ENCODE data around the gene SCAF4.

SCAF4 gene

DNA sequence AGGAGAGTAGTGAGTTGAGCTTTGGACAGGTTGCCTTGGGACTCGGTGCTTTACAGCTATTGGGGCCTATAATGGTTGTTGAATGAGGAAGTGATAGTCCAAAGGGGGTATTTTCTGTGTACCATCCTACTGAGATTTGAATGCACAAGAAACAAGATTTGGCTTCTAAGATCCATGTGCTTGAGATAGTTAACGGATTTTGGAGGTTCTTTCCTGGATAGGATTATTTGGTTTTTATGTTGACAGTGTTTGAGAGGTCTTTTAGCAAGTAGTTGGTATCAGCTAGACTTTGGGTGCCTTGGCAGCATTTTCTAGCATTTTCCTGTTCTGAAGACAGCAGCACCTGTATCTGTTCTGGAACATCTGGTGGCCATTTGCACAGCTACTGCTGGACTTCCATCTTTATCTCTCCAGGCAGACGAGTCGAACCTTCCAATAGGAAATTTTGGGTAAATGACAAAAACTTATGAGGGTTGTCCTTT, 3.6 kb upstream of the SCAF4 start:
- DNase-seq, result no peak

DNA sequence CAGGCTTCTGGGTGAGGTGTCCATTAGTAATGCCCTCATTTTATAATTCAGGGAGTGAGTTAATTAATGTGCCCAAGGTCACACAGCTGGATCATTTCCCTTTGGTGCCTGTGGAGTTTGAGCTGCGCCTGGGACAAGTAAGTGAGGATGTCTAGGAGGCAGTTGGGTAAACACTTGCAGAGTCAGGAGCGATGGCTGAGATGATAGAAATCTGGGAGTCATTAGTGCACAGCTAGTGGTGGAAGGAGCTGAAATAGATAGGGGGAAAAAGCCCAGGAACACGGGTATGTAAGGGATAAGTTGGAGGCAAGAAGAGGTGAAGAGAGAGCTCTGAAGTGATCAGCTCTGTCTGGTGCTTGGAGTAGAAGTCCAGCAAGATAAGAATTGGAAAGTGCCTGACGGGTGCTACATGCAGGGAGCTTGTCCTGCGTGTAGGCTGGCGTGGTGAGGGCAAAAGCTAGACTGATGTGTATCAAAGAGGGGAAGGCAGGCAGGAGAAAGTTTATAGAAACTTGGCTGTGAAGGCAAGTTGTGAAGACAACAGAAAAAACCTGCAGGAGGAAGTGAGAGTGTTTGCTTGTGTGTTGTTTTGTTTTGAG, 1.7 kb upstream of the SCAF4 start:
- peak; percentile 62 for DNase-seq

DNA sequence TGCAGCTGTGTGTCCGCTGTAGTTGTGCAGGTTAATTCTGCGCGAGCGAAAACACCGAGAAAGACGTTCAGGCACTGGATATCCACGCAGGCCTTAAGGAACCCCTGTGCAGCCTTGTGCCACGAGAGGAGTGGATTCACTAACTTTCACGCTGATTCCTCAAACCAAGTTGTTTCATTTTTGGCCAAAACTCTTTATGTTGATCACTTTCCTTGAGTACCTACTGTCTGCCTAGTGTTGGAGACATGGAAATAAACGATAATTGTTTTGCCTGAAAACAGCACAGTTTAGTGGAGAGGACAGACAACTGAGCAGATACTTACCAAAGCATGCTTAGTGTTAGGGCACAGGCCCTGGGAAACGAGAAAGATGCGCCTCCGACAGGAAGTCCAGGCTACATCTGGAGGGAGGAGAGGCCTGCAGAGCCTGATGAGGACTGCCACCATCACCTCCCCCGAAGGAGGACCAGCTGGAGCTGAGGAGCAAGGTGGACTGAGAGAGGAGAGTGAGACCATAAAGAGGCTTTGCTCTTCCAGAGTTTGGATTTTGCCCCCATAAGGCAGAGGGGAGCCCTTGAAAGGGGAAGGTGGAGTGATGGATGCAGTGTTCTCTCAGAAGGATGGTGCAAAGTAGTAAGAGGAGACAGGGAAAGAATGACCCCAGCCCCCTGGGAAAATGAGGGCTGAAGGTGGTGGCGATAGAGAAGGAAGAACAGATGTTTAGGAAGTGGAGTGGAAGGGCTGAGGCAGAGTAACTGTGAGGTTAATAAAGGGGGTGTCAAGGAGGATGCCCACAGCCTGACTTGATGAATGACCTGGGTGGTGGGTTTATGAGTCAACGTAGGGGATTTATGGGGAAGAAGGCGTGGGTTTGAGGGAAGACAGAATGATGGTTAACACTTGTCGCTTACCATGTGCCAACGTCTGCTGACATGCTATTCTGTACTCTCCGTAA, 956 bp upstream of the SCAF4 start:
- DNase-seq, result peak; percentile 93

DNA sequence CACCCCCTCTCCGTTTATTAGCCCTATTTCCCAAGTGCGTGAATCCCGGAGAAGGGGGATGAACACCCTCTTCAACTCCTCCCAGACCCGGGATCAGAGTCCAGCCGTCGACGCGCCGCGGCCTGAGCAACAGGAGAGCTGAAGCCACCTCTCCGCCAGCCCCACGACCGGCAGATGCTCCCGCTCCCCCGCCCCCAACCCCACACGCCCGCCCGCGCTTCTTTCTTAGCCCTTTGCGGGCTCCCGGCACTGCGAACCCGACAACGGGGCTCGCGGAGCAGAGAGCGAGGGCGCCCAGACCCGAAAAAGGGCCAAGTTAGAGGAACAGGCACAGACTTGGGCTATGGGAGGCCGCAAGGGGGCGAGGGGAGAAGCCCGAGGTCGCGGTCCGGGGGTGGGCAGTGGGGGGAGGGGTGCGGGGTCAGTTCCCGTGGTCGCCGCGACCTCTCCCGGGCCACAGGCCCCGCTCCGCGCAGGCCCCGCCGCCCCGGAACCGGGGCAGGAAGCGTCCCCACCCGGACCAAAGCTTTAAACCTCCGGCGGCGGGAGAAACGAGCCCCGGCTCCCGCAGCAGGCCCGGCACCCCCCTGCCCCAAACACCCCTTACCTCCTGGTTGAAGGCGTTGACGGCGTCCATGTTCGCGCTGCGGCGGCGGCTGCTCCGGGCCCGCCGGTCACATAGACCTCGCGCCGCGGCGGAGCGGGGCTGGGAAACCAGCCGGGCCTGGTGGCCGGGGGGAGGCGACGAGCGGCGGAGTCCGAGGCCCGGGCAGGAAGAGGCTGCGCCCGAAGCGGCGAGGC, 662 bp downstream of the SCAF4 start:
- peak; percentile 77 for DNase-seq

DNA sequence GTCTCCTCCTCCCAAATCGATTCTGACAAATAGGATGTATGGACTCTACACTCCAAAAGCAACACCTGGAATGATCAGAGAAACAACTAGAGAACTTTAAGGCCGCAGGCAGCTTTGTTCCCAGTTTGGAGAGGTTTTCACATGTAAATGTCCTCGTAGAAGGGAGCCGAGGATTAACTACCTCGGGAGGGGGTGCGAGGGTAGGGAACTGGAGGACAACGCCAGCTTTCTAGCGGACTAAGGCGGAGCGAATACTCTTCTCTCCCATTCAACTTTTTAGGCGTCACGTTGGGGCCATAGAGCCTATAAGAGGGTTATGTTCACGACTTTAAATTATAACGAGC, 1.2 kb downstream of the SCAF4 start:
- no peak for DNase-seq

DNA sequence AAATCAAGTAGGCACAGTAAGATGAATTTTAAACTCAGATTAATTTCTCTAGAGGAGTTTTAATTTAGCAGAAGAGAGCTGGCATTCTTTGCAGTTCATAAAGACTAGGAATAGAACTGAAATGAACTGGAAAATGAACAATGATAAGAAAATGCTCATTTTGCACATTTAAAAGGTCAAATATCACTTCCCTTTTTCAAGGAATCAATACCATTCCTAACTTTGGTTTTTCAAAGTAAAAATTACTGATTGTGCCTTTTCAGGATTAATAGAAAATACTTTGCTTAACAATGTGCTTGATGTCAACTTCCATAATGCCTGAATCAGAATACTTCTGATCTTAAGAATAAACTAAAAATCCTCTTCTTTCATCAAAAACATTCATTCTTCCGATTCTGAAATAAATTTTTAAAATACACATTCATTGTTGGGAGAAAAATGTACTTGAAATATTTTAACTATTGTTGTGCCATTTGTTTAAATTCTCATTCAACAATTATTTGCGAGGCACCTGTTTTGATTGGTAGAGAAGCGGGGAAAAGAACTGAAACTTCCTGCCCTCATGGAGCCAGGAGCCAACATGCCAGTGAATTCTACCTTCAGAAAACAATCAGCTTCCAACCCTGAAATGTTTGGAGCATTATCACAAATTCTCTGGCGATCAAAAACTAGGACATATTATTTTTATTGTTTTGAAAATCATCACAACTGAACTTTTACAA, 2.1 kb downstream of the SCAF4 start:
- no peak for DNase-seq

DNA sequence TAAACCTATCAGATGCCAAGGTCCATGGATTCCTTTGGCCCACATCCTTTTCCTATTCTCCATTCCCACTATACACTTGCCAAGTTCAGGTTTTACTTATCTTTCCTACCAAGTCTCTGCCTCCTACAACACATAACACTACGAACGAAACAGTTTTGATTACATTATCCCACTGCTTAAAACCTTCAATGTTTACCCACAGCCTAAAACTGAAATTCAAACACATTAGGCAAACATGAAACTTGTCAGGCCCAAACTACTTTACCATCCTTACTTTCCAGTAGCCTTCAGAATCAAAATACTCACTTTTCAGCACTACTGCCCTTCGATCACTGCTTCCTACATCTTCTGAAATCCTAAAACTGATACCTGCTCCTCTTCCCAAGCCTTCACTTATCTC, 3.0 kb downstream of the SCAF4 start:
- no peak for DNase-seq

DNA sequence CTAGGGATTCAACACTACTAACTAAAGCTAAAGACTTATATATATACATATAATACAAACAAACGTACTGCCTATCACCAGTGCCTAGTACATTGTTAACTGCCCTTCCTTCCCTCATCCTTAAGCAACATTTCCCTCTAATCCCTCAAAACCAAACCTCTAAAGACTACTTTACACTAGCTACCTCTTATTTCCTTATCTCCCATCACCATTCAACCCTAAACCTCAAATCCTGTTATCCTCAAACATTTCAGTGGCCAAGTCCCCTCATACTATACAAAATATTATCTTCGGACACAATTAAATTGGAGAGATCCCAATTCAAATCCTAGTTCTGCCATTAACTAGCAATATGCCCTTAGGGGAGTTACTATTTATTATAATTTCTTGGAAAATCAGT, 3.7 kb downstream of the SCAF4 start:
- DNase-seq, result no peak

DNA sequence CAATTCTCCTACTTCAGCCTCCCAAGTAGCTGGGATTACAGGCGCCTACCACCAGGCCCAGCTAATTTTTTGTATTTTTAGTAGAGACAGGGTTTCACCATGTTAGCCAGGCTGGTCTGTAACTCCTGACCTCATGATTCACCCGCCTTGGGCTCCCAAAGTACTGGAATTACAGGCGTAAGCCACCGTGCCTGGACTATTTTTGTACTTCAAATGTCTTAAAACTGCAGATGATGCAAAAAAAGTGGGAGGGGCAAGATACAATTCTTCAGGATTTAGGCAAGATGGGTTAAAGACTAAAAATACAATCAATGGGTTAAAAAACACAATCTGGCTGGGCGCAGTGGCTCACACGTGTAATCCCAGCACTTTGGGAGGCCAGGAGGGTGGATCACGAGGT, 4.7 kb downstream of the SCAF4 start:
- no peak for DNase-seq

DNA sequence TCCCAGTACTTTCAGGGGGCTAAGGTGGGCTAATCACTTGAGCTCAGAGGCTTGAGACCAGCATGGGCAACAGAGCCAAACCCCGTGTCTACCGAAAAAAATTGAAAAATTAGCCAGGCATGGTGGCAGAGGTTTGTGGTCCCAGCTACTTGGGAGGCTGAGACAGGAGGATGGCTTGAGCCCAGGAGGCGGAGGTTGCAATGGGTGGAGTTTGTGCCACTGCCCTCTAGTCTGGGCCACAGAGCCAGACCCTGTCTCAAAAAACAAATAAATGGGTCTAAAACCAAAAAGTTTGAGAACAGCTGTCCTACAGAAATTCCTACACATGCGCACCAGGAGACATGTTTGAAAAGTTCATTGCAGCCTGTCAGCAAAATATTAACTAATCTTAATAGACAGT, 5.5 kb downstream of the SCAF4 start:
- DNase-seq, result no peak

DNA sequence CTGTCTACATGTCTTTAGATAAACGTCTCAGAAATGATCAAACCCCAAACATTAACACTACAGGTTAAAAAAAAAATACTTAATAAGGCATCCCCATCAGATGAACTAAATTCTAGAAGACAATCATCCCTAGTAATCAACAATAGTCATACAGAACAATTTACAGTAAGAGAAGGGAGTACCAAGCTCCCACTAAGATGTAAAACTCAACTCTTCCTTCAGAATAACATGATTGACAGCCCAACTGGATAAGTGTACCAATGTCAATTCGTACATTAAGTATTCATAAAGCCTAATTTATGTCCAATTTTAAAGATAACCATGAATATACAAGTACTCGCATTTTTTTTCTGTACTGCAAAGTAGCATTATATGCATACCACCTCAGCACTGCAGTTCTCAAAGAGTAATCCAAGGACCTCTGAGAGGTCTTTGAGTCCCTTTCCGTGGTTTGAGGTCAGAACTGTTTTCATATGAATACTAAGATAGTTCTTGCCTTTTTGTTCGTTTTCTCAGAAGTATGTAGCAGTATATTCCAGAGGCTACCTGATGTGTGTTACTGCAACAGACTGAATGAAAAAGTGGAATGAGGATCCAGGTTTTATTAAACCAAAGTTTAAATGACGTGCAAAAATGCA, 6.6 kb downstream of the SCAF4 start:
- DNase-seq, result no peak

DNA sequence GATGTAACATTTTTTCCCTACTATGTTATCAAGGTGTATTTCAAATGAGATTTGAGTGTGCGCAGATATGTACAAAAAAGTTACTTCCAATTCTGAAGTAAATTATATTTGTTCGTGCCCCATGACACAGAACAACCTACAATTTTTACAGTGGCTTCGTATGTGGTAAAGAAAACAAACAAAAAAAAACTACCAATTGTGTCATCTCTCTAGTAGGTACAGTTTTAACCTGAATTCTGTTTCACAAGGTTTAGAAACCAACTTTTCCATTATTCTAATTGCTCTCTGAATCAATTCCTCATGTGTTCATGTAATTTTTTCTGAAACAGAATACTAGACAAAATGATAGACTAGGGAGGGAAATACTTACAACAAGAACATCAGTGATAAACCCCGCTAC, 7.4 kb downstream of the SCAF4 start:
- no peak for DNase-seq

DNA sequence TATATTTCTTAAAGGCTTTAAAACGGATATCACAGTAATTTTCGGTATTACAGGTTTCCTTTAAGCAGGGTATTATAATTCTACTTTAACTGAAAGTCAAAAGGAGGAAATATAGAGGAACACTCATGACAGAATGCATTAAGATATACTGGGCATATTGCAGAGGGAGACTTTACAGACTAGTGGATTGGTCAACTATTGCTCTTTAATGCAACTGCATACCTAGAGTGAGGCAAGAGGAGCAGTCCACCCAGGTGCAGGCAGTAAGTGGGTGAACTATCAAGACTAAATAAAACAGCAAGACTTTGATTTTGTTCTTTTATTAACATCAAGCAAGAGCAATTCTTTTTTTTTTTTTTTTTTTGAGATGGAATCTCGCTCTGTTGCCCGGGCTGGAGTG, 10.5 kb downstream of the SCAF4 start:
- DNase-seq, result no peak

DNA sequence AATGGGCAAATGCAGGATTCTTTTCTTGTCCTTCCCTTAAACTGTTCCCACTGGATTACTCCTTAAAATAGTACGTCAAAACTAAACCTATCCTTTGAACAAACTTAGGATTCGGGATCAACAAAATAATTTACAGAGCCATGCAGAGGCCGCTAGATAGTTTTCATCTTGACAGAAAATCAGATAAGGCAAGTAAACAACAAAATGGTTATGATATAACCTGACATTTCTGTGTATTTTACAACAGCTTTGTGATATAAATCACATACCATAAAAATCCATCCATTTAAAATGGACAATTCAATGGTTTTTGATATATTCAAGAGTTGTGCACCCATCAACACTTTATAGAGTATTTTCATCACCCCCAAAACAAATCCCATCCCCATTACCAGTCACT, 11.2 kb downstream of the SCAF4 start:
- no peak for DNase-seq

DNA sequence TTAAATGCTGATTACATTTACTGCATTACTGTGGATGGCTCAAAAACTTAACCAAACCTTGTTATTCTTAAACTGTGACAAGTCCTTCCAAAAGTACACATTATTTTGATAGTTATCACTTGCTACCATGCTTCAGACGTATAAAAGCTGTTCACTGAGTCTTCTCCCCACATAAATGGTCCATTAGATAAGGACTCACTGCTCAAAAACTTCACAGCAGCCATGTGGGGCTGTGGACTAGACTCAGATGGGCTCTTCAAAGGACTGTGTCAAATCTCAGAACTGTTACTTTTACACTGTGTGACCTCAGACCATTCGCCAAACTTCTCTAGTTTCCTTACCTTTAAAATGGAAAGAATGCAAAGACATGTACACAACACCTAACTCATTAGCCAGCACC, 11.6 kb downstream of the SCAF4 start:
- no peak for DNase-seq

DNA sequence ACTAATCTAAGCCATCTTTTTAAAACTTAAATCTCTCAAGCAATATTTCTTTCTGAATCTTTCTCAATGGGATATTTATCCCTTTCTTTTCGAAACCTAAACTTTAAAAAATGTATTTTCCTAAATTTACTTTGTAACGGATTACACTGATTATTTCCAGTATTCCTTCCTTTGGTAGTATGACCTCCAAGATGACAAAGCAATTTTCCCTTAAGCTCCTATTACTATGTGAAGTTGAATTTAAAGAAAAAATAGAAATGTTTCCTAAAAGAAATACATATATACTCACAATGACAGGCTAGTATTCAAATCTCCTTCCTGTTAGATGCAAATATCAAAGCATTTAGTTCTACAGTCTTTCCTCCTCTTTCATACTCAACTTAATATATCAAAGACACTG, 15.8 kb downstream of the SCAF4 start:
- DNase-seq, result no peak

DNA sequence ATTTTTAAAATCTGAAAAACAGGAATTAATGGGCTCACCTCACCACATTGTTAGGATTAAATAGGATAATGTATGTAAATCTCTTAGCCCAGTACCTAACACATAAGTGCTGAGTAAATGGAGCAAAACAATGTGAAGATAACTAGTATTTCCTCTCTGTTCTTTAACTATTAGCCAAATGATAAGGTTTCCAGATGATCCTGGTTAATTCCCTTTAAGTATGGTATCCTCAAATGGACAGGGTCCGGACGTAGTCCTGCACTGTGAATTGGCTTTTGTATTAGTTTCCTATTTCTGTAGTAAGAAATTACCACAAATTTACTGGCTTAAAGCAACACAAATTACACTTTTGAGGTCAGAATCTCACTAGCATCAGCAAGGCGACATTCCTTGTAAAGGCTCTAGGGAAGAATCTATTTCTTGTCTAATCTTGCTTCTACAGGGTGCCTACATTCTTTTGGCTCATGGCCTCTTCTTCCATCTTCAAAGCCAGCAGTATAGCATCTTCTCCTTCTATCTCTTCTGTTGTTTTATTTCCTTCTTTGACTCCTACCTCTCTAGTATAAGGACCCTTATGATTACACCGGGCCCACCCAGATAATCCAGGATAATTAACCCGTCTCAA, 17.1 kb downstream of the SCAF4 start:
- DNase-seq, result no peak

DNA sequence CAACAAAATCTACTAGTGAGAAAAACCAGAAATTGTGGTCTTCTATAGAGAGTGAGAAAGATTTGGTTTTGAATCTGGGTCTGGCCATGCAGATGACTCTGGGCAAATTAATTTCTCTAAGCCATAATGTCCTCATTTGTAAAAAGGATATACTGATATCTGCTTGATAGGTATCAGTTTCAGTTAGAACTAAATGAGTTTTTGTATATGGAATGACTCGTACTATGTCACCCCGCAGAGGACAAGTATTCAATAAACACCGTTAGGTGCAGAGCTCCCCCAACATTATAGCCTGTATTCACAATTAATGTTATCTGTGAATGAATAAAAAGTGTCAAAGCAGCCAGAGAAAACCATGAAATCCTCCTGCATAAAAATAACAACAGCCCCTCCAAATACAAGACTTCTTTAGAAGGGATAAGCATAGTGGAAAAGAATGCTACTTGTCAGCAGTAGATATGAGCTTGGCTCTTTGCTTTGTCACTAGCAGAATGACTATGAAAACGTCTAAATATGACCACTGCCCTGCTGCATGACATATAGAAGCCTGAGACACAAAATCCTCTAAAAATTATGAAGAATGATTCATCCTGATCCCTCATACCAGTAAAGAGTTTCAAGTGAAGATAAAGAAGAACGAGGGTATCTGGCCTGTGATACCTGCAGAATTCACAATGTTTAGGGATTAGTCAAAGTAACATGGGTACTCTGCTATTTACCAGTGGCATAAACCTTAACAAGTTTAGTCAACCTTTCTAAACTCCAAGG, 17.8 kb downstream of the SCAF4 start:
- no peak for DNase-seq

DNA sequence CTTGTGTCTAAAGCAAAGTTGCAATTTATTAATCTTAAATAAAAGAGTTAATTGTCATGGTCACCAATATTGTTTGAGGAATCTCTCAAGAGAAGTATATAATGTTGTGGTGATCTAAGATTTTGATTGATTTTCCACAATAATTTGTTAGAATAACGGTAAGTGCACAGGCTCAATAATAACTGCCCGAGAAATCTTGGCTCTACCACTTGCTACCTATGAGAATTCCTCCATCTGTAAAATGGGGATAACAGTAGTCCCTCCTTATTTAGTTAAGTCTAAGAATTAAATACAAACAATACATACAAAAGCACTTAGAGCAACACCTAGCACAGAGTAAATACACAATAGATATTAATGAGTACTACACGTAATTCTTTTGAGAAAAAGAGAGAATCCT, 18.8 kb downstream of the SCAF4 start:
- DNase-seq, result no peak

DNA sequence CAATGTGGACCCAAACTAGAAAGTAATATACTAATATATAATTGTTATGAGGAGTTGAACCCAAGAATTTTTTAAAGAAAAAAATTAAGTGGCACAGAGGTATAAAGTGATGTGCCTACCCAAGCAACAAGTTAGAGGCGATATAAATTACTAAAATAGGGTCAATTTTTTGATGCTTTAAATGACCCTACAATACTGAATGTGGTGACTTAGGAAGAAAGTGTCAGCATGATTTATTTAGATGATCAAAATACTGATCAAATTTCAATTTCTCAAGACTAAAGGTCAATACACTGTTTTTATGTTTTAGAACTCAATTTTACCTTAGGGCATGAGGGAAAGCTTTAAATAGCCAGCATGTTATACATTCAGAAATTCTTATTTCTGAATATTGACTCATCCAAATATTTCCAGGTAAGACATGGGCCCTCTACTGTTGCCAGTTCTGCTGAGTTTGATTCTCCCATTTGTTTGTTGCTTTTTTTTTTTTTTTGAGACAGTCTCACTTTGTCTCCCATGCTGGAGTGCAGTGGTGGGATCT, 20.1 kb downstream of the SCAF4 start:
- DNase-seq, result no peak

DNA sequence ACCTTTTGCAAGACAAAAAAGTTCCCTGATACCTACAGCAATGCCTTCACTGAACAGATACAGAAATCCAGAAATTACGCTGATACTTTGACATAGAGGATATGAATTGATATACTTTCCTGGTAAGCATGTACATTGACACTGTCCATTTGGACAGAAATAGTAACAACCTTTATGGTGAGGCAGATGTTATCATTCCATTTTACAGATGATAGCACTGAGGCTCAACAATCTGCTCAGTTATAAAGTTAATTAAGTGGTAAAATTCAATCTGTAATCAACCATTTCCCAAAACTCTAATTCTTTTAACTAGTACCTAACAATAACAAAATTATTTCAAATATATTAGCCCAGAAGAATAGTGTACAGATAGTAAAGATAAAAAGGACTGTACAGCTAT, 20.6 kb downstream of the SCAF4 start:
- DNase-seq, result no peak
